Activated CD8-positive, alpha-beta memory T cell treated with anti-CD3 and anti-CD28 coated beads, Interleukin-2, amount 10 ng/mL, durations not matched to agents 7 days and 5 days (primary cell): Measurements from ENCODE around the gene CXorf49B. TPM values are rescaled to one million over a fixed set of nuclear protein-coding genes. Genes with fewer than 3 reads are reported as not detected.
"Not testable (repeated sequence)": the region's sequence is repeated elsewhere in the genome, so short reads cannot be mapped to it uniquely, and the experiment has no call there.

Experiments used
- ATAC-seq: fragments of 150-1000 bp; cut with Tn5 transposase; one replicate; pipeline ENCODE4 v1.10.0; 2021; ENCODE audit warnings: moderate library complexity
- CTCF ChIA-PET: fragments of 350-600 bp; sonication (Branson Sonifier 250); formaldehyde crosslinking; loops from one replicate; lab custom pipeline; 2021; ENCODE audit warnings: antibody characterized with exemption; lab: Charles Lee
- DNase-seq: peaks from one replicate; pipeline ENCODE4 v3.0.0-alpha.2; 2020
- H3K27ac Mint-ChIP-seq: one replicate; pipeline ENCODE4 v1.8.0; 2021; ENCODE audit warnings: mild to moderate bottlenecking, mixed read lengths
- H3K27me3 Mint-ChIP-seq: one replicate; pipeline ENCODE4 v1.8.0; 2021; ENCODE audit warnings: mixed read lengths
- H3K36me3 Mint-ChIP-seq: one replicate; pipeline ENCODE4 v1.8.0; 2021; ENCODE audit warnings: mild to moderate bottlenecking, mixed read lengths
- H3K4me1 Mint-ChIP-seq: one replicate; pipeline ENCODE4 v1.8.0; 2021; ENCODE audit warnings: mixed read lengths
- H3K4me3 Mint-ChIP-seq: one replicate; pipeline ENCODE4 v1.8.0; 2021; ENCODE audit warnings: mild to moderate bottlenecking, moderate library complexity, mixed read lengths
- H3K9me3 Mint-ChIP-seq: one replicate; pipeline ENCODE4 v1.8.0; 2022; ENCODE audit warnings: low read depth, mixed read lengths
- total RNA-seq, 2 experiments: library from RNA; stranded (reverse); gene quantifications; one replicate each; pipeline ENCODE4 v1.2.3, GENCODE V29; 2021

The CXorf49B gene
- not detected for total RNA-seq

DNA sequence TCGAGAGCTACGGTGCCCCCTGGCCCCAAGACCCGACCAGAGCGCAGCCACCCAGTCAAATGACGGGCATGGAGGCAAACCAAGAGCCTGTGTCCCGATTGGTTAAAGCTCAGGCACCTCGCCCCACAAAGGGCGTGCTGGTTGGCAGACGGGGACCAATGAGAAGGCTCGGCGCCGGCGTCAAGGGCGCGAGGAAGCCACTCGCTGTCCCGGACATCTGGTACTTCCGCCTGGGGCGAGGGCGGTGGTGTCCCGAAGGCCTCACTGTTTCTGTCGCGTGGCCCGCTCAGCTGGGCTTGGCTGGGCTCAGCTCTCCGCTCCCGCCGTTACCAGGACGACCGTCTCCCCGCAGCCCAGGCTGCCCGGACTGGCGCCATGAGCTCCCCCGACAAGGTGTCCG lies at the start of gene CXorf49B:
TSS of gene CXorf49B (plus strand) at position 301 of the 400 bp plus-strand sequence. CDS start at position 376, 75 bp downstream.
- DNase-seq, H3K9me3 Mint-ChIP-seq, CTCF ChIA-PET, H3K4me3 Mint-ChIP-seq, H3K36me3 Mint-ChIP-seq, H3K27me3 Mint-ChIP-seq, H3K27ac Mint-ChIP-seq, ATAC-seq, H3K4me1 Mint-ChIP-seq: not testable (repeated sequence)

DNA sequence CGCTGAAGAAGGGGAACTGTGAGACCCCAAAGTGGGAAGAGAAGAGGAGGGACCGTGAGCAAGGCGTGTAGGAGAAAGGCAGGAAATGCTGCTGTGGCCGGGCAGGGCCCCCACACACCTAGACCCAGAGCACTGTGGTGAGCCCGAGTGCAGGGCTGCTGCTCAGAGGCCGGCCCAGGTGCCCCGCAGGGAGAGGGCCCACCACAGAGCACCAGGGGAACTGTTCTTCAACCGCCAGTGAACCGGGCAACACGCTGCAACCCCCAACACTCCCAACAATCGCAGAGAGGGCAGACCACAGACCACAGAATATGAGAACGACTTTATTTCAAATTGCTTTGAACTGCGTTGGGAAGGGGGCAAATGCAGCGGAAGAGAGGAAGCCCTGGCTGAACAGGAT lies 49.1 kb upstream of the CXorf49B start:
- H3K27me3 Mint-ChIP-seq = not testable (repeated sequence)

DNA sequence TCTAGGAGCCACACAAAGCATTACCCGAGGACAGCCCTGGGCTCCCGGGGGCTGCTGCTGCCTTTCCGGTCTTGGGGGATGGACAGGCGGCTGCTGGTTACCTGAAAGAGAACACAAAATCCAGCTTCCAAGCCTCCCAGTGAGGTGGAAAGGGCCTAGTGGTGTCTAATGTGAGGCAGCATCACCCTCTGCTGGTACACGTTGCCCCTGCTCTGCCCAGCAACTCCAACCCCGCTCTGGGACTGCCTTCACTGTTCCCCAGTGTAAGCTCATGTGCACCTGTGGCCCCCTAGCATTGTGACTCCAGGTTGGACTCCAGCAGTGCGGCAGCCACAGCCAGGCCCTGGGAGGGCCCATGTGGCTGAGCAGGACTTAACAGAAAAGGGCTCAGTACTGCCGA lies 47.6 kb upstream of the CXorf49B start:
- H3K27me3 Mint-ChIP-seq, H3K36me3 Mint-ChIP-seq, CTCF ChIA-PET, H3K9me3 Mint-ChIP-seq, DNase-seq, ATAC-seq, H3K4me1 Mint-ChIP-seq, H3K27ac Mint-ChIP-seq, H3K4me3 Mint-ChIP-seq: not testable (repeated sequence)

More for the DNA sequence above, 49.1 kb upstream of the CXorf49B start:
- H3K36me3 Mint-ChIP-seq, ATAC-seq, H3K4me1 Mint-ChIP-seq, H3K27ac Mint-ChIP-seq, DNase-seq, H3K4me3 Mint-ChIP-seq, H3K9me3 Mint-ChIP-seq, CTCF ChIA-PET: not testable (repeated sequence)

DNA sequence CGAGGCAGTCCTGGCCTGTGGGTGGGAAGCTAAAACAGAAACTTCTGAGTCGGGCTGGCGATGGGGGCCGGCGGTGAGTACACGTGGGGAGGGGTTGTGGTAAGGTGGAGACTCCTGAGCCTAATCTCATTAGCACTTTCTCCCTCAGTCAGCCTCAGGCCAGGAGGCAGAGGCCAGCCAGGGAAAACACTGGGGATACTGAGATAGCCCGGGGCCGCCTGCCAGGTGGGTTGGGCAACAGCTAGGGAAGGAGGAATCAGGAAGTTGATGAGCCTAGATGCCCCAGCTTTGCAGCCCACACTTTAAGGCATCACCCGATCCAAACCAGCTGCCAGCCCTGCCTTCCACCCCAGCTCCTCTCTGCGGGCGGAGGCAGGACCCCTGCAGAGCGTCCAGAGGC lies 46.8 kb upstream of the CXorf49B start:
- ATAC-seq, H3K4me1 Mint-ChIP-seq, H3K9me3 Mint-ChIP-seq, DNase-seq, H3K27ac Mint-ChIP-seq, CTCF ChIA-PET, H3K36me3 Mint-ChIP-seq, H3K4me3 Mint-ChIP-seq, H3K27me3 Mint-ChIP-seq: not testable (repeated sequence)

DNA sequence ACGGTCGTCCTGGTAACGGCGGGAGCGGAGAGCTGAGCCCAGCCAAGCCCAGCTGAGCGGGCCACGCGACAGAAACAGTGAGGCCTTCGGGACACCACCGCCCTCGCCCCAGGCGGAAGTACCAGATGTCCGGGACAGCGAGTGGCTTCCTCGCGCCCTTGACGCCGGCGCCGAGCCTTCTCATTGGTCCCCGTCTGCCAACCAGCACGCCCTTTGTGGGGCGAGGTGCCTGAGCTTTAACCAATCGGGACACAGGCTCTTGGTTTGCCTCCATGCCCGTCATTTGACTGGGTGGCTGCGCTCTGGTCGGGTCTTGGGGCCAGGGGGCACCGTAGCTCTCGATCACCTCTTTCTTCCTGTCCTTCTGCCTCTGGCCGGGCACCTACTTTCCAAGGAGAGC lies 45.0 kb upstream of the CXorf49B start, which contains the start of gene CXorf49:
TSS of gene CXorf49 (minus strand) at position 101 of the 400 bp plus-strand sequence. CDS start 134 bp downstream, outside the sequence.
- ATAC-seq, H3K27ac Mint-ChIP-seq, H3K9me3 Mint-ChIP-seq, H3K36me3 Mint-ChIP-seq, CTCF ChIA-PET, H3K27me3 Mint-ChIP-seq, H3K4me1 Mint-ChIP-seq, H3K4me3 Mint-ChIP-seq, DNase-seq: not testable (repeated sequence)

DNA sequence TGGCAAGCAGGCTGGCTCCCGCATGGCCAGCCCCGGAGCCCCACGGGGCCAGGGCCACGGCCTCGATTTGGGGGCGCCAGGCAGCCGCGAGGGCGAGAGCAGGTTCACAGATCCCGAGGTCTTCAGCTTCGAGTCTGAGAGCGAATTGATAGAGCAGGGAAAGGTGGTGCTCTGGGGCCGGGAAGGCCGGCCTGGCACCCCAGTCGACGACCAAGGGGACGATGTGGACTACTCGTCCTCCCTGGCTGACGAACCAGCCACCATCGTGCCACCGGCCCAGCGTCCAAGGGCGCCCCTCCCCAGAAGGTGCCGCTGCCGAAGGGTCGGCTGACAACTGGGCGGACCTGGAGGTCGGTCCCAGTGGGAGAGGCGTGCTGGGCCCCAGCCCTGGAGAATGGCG lies 44.0 kb upstream of the CXorf49B start:
- not testable (repeated sequence) for DNase-seq, H3K9me3 Mint-ChIP-seq

DNA sequence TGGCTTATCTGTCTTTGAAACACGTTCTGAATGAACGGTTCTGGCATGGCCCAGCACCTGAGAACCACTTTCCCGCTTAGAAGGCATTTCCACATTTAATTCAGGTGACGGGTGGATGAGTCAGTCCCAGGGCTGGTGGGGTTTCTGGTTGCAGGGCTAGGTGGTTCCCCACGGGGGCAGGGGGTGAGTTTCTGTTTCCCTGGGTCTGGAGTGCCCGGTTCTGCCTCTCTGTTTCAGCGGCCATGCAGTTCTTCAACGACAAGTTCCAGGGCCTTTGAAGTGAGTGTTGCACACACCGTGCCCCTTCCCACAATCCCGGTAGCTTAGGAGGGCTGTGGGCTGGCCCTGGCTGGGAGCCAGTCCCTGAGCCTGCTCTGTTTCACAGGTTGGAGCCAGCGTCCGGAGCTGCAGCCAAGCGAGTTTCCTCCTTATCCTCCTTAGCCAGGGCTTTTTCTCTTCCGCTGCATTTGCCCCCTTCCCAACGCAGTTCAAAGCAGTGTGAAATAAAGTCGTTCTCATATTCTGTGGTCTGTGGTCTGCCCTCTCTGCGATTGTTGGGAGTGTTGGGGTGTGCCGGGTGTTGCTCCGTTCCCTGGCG lies 42.8 kb upstream of the CXorf49B start:
- H3K27ac Mint-ChIP-seq, H3K4me1 Mint-ChIP-seq, H3K9me3 Mint-ChIP-seq, H3K4me3 Mint-ChIP-seq, ATAC-seq, H3K27me3 Mint-ChIP-seq, DNase-seq, CTCF ChIA-PET, H3K36me3 Mint-ChIP-seq: not testable (repeated sequence)

More for the DNA sequence above, 44.0 kb upstream of the CXorf49B start:
- H3K36me3 Mint-ChIP-seq, H3K4me1 Mint-ChIP-seq, ATAC-seq, CTCF ChIA-PET, H3K27ac Mint-ChIP-seq, H3K27me3 Mint-ChIP-seq, H3K4me3 Mint-ChIP-seq: not testable (repeated sequence)

DNA sequence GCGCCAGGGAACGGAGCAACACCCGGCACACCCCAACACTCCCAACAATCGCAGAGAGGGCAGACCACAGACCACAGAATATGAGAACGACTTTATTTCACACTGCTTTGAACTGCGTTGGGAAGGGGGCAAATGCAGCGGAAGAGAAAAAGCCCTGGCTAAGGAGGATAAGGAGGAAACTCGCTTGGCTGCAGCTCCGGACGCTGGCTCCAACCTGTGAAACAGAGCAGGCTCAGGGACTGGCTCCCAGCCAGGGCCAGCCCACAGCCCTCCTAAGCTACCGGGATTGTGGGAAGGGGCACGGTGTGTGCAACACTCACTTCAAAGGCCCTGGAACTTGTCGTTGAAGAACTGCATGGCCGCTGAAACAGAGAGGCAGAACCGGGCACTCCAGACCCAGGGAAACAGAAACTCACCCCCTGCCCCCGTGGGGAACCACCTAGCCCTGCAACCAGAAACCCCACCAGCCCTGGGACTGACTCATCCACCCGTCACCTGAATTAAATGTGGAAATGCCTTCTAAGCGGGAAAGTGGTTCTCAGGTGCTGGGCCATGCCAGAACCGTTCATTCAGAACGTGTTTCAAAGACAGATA lies 2.4 kb upstream of the CXorf49B start:
- H3K27ac Mint-ChIP-seq, H3K9me3 Mint-ChIP-seq, ATAC-seq, H3K4me1 Mint-ChIP-seq, H3K27me3 Mint-ChIP-seq, CTCF ChIA-PET, H3K36me3 Mint-ChIP-seq, H3K4me3 Mint-ChIP-seq, DNase-seq: not testable (repeated sequence)

DNA sequence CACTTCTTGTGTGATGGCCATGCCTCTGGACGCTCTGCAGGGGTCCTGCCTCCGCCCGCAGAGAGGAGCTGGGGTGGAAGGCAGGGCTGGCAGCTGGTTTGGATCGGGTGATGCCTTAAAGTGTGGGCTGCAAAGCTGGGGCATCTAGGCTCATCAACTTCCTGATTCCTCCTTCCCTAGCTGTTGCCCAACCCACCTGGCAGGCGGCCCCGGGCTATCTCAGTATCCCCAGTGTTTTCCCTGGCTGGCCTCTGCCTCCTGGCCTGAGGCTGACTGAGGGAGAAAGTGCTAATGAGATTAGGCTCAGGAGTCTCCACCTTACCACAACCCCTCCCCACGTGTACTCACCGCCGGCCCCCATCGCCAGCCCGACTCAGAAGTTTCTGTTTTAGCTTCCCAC lies 1.7 kb downstream of the CXorf49B start:
- H3K4me1 Mint-ChIP-seq, H3K36me3 Mint-ChIP-seq, H3K4me3 Mint-ChIP-seq, H3K27me3 Mint-ChIP-seq, ATAC-seq, CTCF ChIA-PET, H3K27ac Mint-ChIP-seq, DNase-seq, H3K9me3 Mint-ChIP-seq: not testable (repeated sequence)

DNA sequence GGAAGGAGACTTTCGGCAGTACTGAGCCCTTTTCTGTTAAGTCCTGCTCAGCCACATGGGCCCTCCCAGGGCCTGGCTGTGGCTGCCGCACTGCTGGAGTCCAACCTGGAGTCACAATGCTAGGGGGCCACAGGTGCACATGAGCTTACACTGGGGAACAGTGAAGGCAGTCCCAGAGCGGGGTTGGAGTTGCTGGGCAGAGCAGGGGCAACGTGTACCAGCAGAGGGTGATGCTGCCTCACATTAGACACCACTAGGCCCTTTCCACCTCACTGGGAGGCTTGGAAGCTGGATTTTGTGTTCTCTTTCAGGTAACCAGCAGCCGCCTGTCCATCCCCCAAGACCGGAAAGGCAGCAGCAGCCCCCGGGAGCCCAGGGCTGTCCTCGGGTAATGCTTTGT lies 2.5 kb downstream of the CXorf49B start:
- CTCF ChIA-PET, ATAC-seq, H3K9me3 Mint-ChIP-seq: not testable (repeated sequence)

DNA sequence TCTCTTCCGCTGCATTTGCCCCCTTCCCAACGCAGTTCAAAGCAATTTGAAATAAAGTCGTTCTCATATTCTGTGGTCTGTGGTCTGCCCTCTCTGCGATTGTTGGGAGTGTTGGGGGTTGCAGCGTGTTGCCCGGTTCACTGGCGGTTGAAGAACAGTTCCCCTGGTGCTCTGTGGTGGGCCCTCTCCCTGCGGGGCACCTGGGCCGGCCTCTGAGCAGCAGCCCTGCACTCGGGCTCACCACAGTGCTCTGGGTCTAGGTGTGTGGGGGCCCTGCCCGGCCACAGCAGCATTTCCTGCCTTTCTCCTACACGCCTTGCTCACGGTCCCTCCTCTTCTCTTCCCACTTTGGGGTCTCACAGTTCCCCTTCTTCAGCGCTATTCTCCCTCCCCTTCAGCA lies 4.0 kb downstream of the CXorf49B start:
- CTCF ChIA-PET, H3K27ac Mint-ChIP-seq, ATAC-seq, DNase-seq, H3K27me3 Mint-ChIP-seq, H3K9me3 Mint-ChIP-seq, H3K4me1 Mint-ChIP-seq, H3K36me3 Mint-ChIP-seq, H3K4me3 Mint-ChIP-seq: not testable (repeated sequence)

More for the DNA sequence above, 2.5 kb downstream of the CXorf49B start:
- H3K4me3 Mint-ChIP-seq, H3K27me3 Mint-ChIP-seq, DNase-seq, H3K36me3 Mint-ChIP-seq, H3K4me1 Mint-ChIP-seq, H3K27ac Mint-ChIP-seq: not testable (repeated sequence)

DNA sequence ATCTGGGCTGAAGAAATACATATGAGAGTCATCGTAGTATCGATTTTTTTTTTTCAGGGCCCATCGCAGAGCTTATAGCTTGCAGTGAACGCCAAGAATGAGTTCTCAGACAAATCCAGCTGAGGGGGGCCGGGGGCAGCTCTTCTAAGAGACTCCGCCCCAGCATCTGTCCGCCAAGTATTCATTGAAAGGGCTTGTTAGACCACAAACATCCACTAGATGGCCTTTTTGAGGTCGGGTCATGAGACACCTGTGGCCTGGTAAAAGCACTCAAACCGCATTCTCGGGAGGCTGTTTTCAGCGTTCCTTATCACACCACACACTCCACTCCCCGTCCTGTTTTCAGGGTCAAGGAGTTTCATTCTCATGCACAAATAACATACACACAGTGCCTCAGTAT lies 15.2 kb downstream of the CXorf49B start:
- H3K36me3 Mint-ChIP-seq, CTCF ChIA-PET, ATAC-seq, H3K27me3 Mint-ChIP-seq, H3K9me3 Mint-ChIP-seq, H3K4me1 Mint-ChIP-seq, DNase-seq, H3K4me3 Mint-ChIP-seq, H3K27ac Mint-ChIP-seq: not testable (repeated sequence)

DNA sequence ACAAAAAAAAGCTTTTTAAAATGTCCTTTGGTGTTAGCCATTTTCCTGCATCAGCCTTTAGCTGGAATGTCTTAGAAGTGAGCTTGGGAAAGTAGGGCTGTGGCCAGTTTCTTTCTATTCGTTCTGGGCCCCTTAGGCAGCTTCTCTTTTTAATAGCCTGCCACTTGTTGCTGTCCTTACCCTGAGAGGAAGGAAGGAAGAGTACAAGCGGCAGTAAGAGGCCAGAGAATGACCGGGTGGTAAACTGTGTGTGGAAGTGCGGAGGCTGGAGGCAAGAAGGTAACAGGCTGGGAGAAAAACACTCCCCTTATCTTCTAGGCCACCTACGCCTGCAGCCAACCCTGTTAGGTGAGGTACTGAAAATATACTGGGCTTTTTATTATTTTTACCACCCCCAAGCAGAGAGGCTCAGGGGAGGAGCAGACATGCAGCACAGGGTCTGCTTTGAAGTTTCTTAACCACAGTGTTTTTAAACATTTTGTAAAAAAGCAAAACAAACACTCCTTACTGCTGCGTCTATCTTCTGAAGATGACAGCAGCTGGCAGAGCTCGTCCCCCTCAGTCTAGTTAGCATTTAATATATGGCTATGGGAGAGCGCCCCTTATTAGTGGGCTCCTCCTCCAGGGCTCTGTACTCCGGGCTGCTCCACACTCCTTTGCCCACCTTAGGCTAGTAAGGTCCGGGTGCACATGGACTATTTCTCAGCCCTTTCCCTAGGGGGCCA lies 19.2 kb downstream of the CXorf49B start:
- H3K36me3 Mint-ChIP-seq, ATAC-seq, CTCF ChIA-PET: not testable (repeated sequence)

DNA sequence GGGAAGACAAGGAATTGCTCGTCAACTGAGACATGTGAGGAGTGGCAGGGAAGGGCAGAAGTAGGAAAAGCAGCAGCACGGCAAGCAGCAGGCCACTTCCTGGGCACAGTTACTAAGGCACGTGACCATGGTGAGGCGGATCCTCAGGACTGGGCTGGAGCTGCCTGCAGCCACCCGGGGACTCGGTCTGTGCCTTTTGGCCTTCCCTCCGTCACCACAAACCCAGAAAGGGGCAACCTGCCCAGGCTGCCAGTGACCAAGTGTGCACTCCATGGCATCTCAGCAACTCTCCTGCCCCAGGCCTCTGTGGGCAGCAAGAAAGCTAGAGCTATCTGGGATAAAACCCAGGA lies 19.8 kb downstream of the CXorf49B start:
- not testable (repeated sequence) for H3K27ac Mint-ChIP-seq, H3K36me3 Mint-ChIP-seq

More for the DNA sequence above, 19.2 kb downstream of the CXorf49B start:
- DNase-seq, H3K27me3 Mint-ChIP-seq, H3K4me3 Mint-ChIP-seq, H3K4me1 Mint-ChIP-seq, H3K9me3 Mint-ChIP-seq, H3K27ac Mint-ChIP-seq: not testable (repeated sequence)

More for the DNA sequence above, 19.8 kb downstream of the CXorf49B start:
- H3K4me1 Mint-ChIP-seq, ATAC-seq, H3K9me3 Mint-ChIP-seq, CTCF ChIA-PET, DNase-seq, H3K4me3 Mint-ChIP-seq, H3K27me3 Mint-ChIP-seq: not testable (repeated sequence)
